SIG-M5 (cell line): Measurements from ENCODE around the gene RTP5.
"Not testable (repeated sequence)": the region's sequence is repeated elsewhere in the genome, so short reads cannot be mapped to it uniquely, and the experiment has no call there.

Source experiments
- DNase-seq: peaks from one replicate; lab custom pipeline; 2025; lab: John Stamatoyannopoulos, UW

Gene RTP5

GRCh38 chr2:241869087-241869961, at the start of gene RTP5:
Gene RTP5, plus strand, starts transcription at chr2:241869729. Its CDS starts 28 bp downstream, at chr2:241869757.
- no peak for DNase-seq

GRCh38 chr2:241819947-241820624, 49.4 kb upstream of the RTP5 start:
- not testable (repeated sequence) for DNase-seq

DNA sequence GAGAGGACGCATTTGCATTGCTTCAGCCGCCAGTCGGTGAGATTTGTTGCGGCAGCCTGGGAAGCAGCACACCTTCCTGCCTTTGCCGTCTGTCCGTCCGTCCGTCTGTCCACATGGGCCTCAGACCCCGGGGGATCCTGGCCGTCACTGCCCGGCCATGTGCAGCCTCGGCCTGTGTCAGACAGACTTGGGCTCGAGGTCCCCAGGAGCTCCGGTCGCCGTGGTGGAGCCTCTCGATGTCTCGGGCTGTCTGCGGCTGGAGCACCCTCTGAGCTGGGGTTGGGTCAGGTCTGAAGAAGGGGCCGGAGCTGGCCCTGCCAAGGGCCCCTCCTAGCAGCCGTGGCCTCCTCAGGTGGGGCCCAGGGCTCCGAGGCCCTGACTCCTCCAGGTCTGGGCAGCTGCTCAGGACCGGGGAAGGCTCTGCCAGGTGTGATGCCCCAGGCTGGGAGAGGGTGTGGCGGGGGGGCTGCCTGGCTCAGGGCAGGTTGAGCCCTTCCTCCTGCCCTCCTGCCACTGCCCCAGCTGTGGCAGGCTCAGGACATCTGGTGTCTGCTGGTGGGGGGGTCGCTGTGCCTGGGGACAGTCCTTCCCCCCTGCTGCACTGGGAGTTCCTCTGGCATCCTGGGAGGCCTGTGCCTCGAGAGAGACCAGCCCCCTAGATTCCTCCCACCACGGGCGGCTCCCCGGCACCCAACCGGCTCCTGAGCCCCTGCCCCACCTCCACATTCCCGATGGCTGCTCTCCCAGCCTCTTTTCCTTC, 48.7 kb upstream of the RTP5 start:
- DNase-seq = no peak

GRCh38 chr2:241821460-241822263, 47.9 kb upstream of the RTP5 start:
- no peak for DNase-seq

DNA sequence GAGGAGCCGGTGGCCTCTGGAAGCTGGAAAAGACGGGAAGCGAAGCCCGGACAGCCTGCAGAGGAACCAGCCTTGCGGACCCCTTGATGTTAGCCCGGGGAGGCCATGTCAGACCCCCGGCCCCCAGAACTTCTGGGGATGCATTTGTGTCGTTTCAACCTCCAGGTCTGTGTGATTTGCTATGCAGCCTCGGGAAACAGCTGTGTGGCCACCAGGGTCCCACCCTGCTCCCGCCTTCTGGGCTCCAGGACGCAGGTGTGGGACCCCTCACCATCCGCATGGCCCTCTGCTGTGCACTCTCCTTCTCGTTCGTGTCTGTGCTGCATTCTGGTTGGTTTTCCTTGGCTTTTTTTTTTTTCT, 47.3 kb upstream of the RTP5 start:
- no peak for DNase-seq

DNA sequence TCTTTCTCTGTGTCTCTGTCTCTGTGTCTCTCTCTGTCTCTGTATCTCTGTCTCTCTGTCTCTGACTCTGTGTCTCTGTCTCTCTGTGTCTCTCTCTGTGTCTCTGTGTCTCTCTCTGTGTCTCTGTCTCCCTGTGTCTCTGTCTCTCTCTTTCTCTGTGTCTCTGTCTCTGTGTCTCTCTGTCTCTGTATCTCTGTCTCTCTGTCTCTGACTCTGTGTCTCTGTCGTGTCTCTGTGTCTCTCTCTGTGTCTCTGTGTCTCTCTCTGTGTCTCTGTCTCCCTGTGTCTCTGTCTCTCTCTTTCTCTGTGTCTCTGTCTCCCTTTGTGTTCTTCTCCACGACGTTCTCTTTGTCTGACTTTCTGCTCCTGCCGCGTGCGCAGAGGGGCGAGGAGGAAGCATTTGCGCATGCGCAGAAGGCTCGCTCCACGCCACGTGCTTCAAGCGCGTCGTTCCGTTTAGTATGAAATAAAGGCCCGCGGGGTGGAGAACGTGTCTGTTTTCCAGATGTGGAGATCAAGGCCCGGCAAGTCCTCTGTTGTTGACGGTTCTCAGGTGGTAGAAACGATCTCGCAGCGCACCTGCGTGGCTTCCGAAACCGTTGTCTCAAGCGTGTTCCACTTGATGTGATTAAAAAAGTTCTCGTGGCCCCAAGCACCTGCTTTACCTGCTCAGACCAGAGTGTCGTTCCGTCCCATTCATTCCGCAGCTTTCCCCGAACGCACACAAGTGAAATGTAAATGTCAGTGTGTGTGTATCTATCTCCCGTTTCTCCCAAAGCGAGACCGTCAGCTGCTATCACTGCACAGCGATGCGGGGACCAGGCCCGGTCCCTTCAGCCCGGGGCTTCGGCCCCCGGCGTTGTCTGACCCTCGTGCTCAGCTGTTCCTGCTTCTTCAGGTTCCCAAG, 45.7 kb upstream of the RTP5 start:
- DNase-seq = not testable (repeated sequence)

DNA sequence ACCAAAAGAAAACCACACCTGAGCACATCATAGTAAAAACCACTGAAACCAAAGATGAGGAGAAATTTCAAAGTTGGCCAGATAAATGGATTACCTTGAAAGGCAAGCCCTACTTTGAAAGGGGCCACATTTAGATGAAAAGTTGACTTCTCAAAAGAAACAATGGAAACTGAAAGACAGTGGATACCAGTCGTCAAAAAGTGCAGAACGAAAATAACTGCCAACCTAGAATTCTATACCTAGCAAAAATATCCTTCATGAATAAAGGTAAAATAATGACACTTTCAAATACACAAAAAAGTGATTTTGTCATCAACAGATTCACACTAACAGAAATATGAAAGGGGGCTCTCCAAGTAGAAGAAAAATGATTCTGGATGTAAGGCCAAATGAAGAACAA, 42.1 kb upstream of the RTP5 start:
- DNase-seq = no peak

DNA sequence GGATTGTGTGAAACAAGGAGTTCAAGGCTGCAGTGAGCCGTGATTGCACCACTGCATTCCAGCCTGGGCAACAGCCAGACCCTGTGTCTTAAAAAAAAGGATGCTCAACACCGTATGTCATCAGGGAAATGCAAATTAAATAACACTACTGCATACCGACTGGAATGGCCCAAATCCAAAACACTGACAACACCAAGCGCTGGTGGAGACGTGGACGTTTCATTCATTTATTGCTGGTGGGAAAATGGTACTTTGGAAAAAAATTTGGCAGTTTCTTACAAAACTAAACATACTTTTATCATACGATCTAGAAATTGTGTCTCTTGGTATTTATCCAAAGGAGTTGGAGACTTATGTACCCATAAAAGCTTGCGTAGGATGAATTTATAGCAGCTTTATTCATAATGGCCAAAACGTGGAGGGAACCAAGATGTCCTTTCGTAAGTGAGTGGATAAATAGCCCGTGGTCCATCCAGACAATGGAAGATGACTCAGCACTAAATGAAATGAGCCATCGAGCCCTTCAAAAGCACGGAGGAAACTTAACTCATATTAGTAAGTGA, 36.3 kb upstream of the RTP5 start:
- no peak for DNase-seq

GRCh38 chr2:241833756-241834526, 35.6 kb upstream of the RTP5 start:
- not testable (repeated sequence) for DNase-seq

DNA sequence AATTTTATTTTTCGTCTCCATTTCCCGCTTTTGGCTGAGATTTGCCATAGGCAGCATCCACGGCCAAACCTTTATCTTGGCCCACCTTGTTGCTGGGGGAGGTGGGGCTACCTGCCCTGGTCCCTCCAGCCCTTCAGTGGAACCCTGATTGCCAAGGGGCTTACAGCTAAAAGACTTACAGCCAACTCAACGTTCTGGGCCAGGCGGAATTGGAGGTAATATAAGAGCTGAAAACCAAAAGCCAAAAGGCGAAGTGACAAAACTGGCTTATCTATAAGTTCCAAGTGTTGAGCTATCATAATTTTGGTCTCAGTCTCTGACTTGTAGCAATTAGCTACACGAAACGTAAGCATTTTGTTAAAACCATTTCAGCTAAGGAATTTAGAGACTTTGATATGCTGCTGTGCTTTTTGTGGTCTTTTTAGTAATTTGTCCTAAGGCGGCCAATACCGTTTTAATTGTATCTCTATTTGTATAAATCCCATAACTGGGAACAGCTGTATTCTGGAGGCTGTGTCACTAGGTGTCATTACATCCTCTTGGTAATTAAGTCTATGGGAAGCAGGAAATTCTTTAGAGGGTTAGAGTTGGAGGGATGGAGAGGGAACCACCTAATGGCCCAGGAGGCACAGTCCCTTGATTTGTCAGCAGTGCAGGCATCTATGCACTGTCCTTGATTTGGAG, 34.9 kb upstream of the RTP5 start:
- DNase-seq = no peak

DNA sequence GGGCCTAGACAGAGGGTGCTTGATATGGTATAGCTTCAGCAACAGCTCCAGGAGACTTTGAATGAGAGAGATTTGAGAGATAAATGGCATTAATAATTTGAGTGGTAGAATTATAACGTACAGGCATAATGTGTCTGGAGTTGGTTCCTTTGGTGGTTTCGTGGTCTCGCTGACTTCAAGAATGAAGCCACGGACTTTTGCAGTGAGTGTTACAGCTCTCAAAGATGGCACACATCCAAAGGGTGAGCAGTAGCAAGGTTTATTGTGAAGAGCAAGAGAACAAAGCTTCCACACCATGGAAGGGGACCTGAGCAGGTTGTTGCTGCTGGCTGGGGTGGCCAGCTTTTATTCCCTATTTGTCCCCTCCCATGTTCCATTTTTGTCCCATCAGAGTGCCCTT, 33.9 kb upstream of the RTP5 start:
- no peak for DNase-seq

DNA sequence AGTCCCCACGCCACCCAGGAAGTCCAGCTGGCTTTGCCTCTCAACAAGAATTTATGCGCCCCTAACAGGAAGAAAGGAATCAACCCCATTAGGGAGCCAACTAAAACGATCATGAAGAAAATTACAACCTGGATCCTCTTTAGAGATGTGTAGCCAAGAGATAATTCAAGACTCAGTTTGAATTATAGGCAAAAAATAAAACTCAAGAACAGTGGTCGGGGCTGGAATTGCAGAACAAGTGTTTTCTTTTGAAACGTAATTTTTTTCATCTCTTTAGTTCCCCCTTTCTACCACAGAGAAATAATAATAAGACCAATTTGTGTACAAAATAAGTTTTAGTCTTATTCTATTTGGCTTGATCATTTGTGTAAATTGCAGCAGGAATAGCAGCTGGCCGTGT, 33.2 kb upstream of the RTP5 start:
- DNase-seq = no peak

GRCh38 chr2:241837197-241837965, 32.1 kb upstream of the RTP5 start:
- no peak for DNase-seq

- no peak for DNase-seq
These were observed 28.1 kb upstream of the RTP5 start for GRCh38 chr2:241841181-241842066.

- no peak for DNase-seq
These were observed 27.5 kb upstream of the RTP5 start for GRCh38 chr2:241842067-241842415.

DNA sequence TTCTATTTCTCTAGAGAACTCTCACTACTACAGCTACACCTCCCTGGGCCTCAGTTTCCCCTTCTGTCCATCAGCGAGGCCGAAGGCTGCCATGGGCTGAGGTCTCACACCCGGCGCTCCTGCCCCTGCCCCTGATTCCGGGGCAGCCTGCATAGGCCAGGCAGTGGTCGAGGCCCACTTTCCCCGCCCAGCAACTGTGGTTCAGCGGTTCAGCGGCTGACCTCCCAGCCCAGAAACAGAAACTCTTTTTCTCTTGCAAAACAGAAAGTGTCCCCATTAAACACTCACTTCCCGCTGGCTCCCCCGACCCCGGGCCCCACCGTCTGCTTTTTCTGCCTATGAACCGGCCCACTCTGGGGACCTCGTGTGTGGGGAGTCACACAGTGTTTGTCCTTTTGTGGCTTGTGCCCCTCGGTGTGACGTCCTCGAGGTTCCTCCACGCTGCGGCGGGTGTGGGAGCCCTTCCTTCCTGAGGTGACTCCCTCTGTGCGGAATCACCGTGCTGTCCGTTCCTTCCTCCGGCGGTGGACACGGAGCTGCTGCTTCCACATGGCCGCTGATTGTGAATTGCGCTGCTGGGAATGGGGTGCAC, 26.8 kb upstream of the RTP5 start:
- no peak for DNase-seq
